HG03442 (cell line): ENCODE data around the gene BRSK1.

ENCODE experiments used
- ATAC-seq: cut with Tn5 transposase; IDR thresholded peaks from one replicate; pipeline ENCODE4 v1.9.1; 2021; ENCODE audit warnings: mild to moderate bottlenecking, moderate library complexity; ENCODE audit not compliant: unreplicated experiment

The BRSK1 gene

DNA sequence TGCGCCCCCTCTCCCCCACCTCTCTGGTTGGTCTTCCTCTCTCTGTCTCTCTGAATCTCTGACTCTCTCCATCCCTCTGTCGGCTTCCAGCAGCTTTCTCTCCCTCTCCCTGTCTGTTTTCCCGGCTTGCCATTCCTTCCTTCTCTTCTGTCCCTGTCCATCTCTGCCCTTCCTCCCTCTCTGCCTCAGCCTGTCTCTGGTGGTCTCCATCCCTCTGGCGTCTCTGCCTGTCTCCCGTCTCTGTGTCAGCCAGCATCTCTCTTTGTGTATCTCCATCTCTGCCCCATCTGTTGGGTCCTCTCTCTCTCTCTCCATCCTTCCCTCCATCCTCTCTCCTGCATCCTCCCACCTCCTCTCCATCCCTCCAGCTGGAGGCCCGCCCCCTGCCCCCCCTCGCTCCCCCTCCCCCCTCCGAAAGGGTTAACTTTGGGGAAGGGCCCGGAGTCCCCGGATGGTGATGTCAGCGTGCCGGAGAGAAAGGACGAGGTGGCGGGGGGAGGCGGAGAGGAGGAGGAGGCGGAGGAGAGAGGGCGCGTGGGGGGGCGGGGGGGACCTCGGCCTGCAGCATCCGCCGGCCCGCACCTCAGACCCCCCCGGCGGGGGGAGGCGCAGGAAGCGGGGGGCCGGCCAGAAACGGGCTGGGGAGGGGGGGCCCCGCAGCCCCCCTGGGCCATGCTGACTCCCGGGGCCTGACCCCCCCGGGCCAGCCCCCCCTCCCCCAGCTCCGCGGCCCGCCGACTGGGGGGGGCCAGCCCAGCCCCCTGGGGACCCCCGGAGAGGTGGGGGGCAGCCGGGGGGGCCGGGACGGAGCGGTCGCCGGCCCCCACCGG lies at the start of gene BRSK1:
Gene BRSK1 (plus strand): TSS at position 450 of the 830 bp plus-strand sequence. CDS start 446 bp downstream, outside the sequence.
- no peak for ATAC-seq

DNA sequence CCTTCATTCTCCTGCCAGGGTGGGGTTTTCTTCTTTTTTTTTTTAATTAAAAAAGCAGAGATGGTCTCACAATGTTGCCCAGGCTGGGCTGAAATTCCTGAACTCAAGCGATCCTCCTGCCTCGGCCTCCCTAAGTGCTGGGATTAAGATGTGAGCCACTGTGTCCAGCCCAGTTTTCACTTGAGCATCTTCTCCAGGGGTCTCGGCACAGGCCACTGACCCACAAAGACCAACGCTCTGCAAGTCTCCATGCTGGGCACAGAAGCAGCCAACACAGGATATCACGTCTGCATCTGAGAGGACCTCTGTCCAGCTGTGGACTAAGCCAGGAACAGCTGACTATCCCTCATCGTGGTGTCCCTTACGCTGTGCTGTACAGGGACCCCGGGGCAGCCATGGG lies 45.8 kb upstream of the BRSK1 start:
- ATAC-seq: no peak

DNA sequence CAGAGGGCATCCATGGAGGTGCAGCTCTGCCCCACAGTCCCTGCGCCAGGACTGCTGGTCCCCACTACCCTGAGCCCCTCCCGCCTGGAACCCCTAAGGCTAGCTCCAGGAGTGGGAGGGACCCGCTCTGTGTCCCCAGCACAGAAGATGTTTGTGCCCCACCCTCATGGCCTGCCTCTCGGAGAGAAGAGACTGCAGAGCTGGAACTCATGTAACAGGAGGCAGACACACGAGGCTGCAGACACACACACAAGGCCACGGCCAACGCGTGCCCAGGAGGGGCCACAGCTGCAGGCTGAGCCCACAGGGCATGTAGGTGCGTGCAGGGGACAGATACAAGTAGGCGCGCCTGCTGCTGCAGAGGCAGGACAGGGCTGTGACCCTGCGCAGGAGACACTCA lies 44.8 kb upstream of the BRSK1 start:
- no peak for ATAC-seq

DNA sequence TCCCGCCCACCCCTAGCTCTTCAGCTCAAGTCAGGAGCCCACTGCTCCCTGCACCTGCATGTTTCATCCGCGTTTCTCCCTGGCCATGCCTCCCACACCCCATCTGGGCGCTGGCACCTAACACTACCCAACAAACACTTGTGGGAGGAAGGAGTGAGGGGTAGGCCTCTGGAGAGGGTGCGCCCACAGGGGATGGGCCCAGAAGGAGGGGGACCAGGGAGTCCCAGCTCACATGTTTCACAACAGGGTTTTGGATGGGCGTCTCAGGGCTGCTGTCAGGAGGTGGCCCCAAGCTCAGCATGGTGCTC lies 43.1 kb upstream of the BRSK1 start:
- ATAC-seq: no peak

DNA sequence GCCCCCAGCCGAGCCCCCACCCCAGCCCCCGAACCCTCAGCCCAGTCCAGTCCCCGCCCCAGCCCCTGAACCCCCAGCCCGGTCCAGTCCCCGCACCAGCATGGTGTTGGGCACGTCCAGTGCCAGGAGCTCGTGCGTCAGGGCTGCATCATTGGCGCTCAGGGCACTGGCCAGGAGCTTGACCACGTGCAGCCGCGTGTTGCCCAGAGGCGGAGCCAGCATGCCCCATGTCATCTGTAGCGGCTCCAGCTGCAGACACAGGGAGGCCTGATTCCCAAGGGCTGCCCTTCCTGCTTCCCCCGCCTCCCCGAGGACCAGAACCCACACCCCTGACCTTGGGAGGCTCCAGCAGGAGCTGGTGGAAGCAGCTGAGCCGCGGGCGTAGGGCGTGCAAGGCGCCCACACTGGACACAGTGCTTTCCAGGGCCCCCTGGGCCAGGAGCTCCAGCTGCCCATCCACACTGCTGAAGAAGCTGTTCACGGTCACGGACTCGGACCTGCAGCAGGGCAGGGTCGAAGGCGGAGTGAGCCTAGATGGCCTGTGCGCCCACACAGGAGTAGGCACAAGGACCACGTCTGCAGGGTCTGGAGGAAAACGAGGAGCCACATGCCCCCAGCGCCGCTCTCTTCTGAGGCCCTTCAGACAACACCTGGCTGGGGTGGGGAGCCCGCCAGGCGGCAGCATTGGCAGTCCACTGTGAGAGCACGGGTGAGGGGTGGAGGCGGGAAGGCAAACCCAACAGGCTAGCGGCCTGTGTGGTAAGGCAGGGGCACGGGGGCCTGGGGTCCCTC lies 42.5 kb upstream of the BRSK1 start:
- ATAC-seq: no peak

DNA sequence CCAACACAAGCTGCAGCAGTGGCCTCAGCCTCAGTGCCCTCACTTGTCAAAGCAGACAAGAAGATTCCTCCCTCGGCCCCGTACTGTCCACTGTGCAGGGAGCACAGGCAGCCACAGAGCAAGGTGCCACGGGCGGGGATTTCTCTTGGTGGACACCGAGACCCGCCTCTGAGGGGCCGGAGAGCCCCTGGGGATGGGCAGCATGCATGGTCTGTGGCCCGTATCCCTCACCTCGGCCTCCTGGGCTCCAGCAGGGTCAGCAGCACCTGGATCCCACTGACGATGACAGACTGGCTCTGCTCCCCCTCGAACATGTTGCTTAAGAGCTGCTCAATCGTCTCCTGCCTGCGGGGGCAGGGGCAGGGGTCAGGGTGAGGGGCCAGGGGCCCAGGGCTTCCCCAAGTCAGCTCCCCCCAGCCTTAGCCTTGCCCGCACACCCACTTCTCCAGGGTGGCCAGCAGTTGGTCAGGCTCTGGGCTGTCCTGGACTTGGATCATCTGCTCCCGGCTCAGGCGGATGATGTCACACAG lies 41.8 kb upstream of the BRSK1 start:
- ATAC-seq: no peak

DNA sequence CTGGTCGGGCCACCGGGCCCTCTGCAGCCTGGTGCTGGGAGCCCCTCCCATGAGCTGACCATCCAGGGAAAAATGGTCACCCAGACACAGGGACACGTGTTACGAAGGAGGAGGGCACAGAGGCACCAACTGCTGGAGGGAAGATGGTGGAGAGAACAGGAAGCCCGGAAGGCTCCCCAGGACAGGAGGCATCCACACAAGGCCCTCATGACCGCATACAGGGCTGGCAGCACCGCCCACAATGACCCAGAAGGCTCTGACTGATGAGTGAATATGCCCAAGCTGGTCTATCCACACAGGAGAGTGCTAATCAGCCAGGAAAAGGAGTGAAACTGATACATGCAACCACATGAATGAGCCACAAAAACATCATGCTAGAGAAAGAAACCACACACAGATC lies 41.3 kb upstream of the BRSK1 start:
- no peak for ATAC-seq

DNA sequence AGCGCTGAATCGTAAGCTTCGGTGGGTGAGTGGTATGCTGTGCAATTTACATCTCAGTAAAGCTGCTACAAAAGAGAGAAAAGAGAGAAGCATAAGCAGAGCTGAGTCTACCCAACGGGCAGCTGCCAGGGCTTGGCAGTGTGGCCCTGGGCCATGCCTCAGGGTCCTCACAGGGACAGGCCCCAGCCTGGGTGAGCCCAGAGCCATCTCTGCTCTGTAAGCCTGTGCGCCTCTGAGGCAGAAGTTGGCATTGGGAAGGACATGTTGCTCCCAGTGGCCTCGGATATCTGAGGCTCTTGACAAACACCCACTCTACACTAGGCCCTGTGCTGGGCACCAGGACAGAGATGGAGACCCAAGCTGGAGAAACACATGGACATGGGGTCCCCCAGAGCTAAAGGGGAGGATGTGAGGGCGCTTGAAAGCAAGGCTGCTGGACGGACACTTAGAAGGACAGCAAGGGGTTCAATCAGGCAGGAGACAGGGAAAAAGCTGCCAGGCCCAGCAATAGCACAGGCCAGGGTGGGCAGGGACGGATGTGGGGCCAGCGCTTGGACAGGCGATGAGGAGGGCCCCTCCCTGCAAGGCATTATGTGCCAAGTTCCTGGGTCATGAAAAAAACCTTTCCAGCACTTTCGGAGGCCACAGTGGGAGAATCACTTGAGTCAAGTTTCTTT lies 39.7 kb upstream of the BRSK1 start:
- ATAC-seq: no peak

DNA sequence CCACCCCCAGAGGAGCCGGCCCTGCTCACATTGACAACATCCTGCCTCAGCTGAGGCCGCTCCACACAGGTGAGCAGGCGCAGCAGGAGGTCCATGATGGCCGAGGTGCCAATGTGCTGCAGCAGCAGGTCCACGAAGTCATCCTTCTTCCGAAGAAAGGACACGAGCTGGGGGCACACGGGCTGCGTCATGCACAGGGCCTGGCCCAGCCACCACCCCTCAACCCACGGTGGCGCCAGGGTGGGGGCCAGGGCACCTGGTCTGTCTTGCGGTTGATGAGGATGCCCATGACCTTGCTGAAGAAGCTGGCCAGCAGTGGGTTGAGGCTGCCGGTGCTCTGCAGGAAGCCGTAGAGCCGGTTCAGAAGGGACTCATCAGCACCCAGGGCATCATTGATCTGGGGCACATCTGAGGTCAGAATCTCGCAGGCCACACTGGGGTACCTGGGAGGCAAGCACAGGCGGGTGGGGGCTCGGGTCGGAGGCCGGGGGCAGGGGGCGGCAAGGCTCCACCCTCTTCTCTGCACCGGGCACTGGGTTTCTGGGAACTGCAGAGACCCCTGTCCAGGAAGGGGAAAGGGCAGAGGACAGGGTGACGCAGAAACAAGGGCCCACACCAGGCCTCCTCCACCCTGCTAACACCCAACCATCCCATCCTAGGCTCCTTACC lies 38.4 kb upstream of the BRSK1 start:
- ATAC-seq: no peak

DNA sequence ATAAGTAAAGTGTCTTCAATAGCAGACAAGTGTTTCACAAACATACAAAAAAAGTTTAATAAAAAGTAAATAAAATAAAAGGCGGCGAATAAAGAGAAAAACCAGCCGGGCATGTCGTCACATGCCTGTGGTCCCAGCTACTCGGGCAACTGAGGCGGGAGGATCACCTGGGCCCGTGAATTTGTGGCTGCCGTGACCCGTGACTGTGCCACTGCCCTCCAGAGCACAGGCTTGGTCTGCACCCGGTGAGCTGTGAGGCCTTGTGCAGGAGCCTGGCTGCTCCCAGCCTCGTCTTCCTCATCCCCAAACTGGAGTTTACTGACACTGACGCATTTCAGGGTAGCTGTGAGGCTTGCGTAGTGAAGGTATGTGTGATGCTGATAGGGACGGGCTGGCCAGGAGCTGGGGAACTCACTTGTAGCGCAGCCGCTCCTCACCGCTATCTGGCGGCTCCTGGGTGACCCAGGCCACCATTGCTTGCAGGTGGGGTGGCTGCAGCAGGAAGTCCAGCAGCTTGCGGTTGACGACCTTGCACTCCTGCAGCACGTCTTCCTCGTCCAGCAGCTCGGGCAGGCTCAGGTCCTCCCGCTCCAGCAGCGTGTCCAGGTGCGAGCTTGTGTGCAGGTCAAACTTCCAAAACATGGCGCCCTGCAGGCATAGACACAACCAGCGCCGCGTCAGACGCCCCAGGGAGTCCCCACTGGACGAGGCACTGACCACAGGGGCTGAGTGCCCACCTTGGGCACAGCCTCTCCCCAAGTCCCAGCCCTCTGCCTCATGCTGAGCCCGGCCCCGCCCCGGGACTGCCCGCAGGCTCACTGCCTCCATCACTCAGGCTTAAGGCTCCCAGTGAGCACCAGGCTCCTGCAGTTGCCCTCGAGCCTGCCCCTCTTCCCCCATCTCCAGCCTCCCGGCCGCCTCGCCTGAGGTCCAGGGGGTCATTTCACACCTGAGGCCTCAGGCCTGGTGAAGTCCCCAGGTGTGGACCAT lies 37.0 kb upstream of the BRSK1 start:
- ATAC-seq: no peak

DNA sequence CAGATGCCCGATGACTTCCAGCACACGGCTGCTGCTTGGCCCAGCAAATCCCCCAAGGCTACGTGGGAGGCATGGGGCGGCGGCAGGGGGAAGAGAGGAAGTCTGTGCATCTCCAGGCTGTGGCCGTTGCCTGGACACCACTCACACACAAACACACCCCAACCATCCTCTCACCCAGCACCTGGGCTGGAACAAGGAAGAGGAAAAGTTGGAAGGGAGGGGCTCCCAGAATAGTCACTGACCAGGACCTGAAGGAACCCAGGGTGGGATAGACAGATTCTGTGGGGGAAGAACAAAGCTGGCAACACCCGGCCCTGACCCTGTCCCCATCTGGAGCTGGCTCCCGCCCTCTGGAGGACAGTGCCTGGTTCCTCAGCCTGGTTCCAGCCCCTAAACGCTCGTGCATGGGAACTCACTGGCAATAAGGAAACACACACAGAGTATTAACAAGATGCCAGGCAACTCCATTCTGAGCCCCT lies 36.1 kb upstream of the BRSK1 start:
- no peak for ATAC-seq

DNA sequence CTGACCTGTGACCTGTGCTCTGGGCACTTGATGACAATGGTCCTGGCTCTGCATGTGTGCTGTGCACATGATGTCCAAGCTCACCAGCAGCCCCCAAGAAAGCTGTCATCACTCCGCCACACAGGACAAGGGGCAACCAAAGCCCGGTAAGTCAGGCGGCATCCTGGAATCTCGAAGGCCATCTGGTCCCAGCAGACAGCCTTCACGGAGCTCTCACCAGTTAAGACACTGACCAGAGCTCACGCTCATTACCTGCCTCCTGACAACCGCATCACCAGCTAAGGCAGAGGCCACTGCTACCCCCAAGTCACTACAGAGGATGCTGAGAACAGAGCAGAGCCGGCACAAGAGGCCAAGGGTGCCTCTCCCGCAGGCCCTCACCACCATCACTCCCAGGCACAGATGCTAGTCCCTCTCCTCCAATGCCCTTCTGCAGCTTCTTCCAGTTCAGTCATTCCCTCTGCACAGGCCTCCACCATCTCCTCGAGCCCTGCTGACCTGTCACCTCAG lies 35.6 kb upstream of the BRSK1 start:
- ATAC-seq: no peak

DNA sequence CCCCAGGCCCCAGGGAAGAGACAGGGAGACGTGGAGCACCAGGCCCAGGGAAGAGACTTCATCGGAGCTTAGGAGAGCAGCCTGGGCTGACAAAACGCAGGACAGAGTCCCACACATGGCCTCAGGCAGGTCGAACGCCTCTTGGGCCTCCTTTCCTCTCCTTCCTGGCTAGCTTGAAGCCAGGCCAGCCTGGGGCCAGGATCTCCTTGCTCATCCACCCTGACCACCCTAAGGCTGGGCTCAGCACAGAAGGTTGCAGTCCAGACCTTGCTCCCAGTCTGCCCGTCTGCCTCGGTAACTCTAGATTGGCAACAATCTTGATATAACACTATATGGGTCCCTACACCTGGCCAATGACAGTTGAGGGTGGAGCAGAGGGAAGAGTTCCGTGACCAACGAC lies 35.1 kb upstream of the BRSK1 start:
- ATAC-seq: no peak

DNA sequence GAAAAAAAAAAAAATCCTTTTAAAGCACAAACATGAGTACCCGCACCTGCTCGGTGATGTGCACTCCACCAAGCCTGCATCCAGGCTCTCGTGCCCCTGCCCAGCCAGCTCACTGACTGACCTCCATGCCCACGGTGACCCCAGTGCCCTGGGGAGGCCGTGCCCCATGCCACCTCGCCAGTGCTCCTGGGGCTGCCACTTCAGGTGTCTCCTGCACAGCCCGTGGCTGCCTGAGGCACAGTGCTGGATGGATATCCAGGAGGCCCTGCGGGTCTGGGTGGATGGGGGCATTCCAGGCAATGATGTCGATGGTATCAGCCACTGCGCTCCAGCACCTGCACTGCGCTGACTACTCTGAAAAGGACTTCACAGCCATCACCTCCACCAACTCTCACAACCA lies 34.0 kb upstream of the BRSK1 start:
- no peak for ATAC-seq

DNA sequence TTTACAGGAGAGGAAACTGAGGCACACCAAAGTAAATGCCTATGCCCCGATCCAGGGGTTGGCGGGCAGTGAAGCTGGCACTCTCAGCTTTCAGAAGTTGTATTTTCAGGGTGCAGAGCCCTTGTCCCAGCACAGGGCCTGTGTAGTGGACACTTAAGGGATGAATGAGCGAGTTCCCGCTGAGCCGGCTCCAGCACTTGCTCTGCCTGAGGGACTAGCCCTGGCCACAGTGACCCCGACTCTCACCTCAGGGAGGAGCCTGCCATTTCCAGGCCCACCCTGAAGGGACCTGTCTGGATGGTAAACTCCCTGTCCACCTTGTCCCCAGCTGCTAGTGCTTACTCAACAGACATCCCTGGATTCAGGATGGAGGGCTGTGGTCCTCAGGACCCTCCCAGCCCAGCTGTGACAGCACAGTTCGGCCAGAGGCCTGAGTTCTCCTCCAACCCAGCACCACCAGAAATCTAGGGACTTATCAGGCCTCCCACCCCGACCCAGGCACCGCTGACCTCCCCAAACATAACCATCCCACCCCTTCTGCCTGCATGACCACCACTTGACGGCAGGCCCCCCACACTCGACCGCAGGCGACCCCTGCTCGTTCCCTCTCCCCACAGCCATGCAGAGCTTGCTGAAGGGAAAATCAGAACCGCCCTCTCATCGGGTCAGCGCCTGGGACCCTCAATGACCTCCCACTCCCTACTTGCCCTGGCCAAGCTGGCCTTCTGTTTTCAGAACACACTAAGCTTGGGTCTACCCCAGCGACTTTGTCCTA lies 33.3 kb upstream of the BRSK1 start:
- ATAC-seq: no peak

DNA sequence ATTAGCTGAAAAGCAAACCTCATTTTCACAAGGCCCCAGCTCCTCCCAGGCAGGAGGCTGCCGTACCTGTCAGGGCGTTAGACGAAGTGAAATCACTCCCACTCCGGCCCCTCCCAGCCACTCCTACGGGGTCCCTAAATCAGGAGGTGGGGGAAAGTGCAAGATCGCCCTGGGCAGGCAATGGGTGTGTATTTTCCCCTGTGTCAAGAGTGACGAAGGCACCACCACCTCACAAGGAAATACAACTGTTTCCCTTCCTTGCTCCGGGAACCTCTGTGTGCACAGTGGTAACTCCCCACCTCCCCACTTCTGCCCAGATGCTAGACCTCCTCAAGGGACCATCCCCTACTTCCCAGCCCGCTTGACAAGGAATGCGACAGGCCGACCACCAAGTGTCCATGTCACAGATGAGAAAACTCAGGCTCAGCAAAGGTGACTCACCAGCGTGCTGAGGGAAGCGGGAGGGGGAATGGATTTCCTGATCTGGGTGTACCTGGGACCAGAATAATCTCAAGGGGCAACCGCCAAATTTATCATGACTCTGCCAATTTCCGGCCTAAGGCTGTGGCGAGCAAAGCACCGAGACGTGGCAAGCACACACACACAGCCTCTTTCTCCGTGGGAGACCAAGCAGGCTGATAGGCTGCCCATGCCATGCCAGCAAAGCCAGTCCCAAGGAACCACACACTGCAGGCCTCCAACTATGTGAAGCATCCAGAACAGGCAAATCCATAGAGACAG lies 32.3 kb upstream of the BRSK1 start:
- no peak for ATAC-seq

DNA sequence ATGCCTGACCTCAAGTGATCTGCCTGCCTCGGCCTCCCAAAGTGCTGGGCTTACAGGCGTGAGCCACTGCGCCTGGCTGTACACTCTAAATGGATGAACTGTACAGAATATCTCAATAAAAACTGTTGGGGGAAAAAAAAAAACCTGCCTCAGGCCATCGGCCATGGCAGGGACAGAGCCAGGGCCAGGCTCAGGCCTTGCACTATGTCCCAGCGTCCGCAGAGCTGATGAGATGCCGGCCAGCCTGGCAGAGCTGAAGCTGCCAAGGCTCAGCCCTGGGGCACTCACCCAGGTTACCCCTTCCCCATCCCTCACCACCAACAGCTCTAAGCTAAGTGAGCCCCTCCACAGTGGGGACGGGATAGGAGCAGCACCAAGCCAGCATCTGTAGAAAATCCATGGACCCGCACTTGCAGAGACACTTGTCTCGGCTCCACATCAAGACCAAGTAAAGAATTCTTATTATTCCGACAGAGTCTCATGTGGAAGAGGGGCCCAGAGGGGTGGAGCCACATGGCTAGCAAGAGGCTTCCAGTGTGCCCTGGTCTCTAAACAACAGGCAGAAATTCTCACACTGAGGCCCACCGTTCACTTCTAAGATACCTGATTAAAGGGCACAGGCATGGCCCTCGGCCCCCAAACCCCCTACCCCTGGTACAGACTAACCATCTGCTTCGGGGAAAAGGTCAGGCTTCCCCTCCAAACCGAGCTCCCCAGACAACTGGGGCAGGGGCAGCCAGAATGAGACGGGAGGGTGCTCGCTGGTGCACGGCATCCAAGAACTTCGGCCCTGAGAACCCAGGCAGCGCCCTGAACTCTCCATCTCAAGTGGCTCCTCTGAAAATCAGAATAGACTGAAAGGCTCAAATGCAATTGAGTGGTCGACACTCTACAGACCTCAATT lies 30.8 kb upstream of the BRSK1 start:
- ATAC-seq: no peak
